Lower lobe of right lung (tissue), 2 donors: Measurements from ENCODE around the gene SDK1. TPM values are rescaled to one million over a fixed set of nuclear protein-coding genes. Genes with fewer than 3 reads are reported as not detected.

Source experiments
- ATAC-seq, 2 donors: fragments of 200-7000 bp; cut with Tn5 transposase; one replicate each; pipeline ENCODE4 v1.9.1; 2020 to 2022; ENCODE audit warnings: mild to moderate bottlenecking in 2 of 2, moderate library complexity in 2 of 2
- DNase-seq: peaks from one replicate; pipeline ENCODE4 v3.0.0-alpha.2; 2020
- H3K27ac ChIP-seq: fragments of 200-600 bp; one replicate; pipeline ENCODE4 v1.8.0; 2022
- H3K27me3 ChIP-seq: fragments of 200-600 bp; one replicate; pipeline ENCODE4 v1.8.0; 2022; ENCODE audit warnings: low read depth
- H3K36me3 ChIP-seq: fragments of 200-600 bp; one replicate; pipeline ENCODE4 v1.8.0; 2022; ENCODE audit warnings: mild to moderate bottlenecking
- H3K4me1 ChIP-seq: fragments of 200-600 bp; one replicate; pipeline ENCODE4 v1.8.0; 2022
- H3K4me3 ChIP-seq: fragments of 200-600 bp; one replicate; pipeline ENCODE4 v1.8.0; 2022; ENCODE audit warnings: mild to moderate bottlenecking
- H3K9me3 ChIP-seq: fragments of 200-600 bp; one replicate; pipeline ENCODE4 v1.8.0; 2022
- CTCF ChIP-seq: fragments of 200-600 bp; IDR thresholded peaks from one replicate; pipeline ENCODE4 v1.8.0; 2022; ENCODE audit warnings: antibody characterized with exemption, mild to moderate bottlenecking
- intact Hi-C: fragments of 100-400 bp; cut with DNase I; formaldehyde crosslinking; loops from one replicate; pipeline ENCODE4 v1.11.0; 2022
- total RNA-seq: library from RNA; stranded (reverse); fragmentation: NEBNext Ultra II Directional; extraction: Animal tissue kit (Norgen Biotek cat#: 25700); gene quantifications from one replicate; pipeline ENCODE4 v1.2.1, GENCODE V29; 2021
- donor health status: DM: no; HTN: yes; CAD: no; lungs with severe emphysema.

Gene SDK1
- total RNA-seq, 1 donor from 2014 or later = 10.0 TPM

- intact Hi-C loops = no loop called here
- Histone ChIP-seq H3K27me3 (no peaks in the 10 kb centered on the region), H3K4me1 (no peaks in the 10 kb centered on the region), H3K9me3 (no peaks in the 10 kb centered on the region), H3K36me3 (no peaks in the 10 kb centered on the region), H3K27ac (no peak overlapping the region), H3K4me3 (no peak overlapping the region)
- TF ChIP-seq CTCF = no peak
- DNase-seq (no peak), ATAC-seq (no peak)
Observed at GRCh38 chr7:4191046-4191445, 890.0 kb downstream of the SDK1 start.

GRCh38 chr7:4191525-4191924 lies 890.5 kb downstream of the SDK1 start:
- Histone ChIP-seq H3K4me3 (no peak overlapping the region), H3K36me3 (no peaks in the 10 kb centered on the region), H3K27ac (no peak overlapping the region), H3K9me3 (no peaks in the 10 kb centered on the region), H3K4me1 (no peaks in the 10 kb centered on the region), H3K27me3 (no peaks in the 10 kb centered on the region)
- intact Hi-C loops = no loop called here
- no peak for ATAC-seq
- TF ChIP-seq CTCF = no peak
- no peak for DNase-seq

GRCh38 chr7:4195660-4196059 lies 894.6 kb downstream of the SDK1 start:
- DNase-seq (peak; percentile 19), ATAC-seq (no peak)
- Histone ChIP-seq H3K4me1 (no peaks in the 10 kb centered on the region), H3K27ac (no peak overlapping the region), H3K9me3 (no peaks in the 10 kb centered on the region), H3K36me3 (no peaks in the 10 kb centered on the region), H3K27me3 (no peaks in the 10 kb centered on the region), H3K4me3 (no peak overlapping the region)
- intact Hi-C loops = no loop called here
- TF ChIP-seq CTCF = no peak

- TF ChIP-seq CTCF = no peak
- no peaks in the 10 kb centered on the region for H3K36me3 ChIP-seq
- no peak overlapping the region for H3K4me3 ChIP-seq
- no peak overlapping the region for H3K27ac ChIP-seq
- H3K9me3 ChIP-seq = no peaks in the 10 kb centered on the region
- no peak for ATAC-seq
- no peaks in the 10 kb centered on the region for H3K27me3 ChIP-seq
- intact Hi-C loops = no loop called here
- no peaks in the 10 kb centered on the region for H3K4me1 ChIP-seq
- peak; percentile 30 for DNase-seq
Observed at GRCh38 chr7:4196121-4196819, 895.2 kb downstream of the SDK1 start.

- Histone ChIP-seq H3K4me3 (no peak overlapping the region), H3K27me3 (no peaks in the 10 kb centered on the region), H3K4me1 (no peaks in the 10 kb centered on the region), H3K36me3 (no peaks in the 10 kb centered on the region), H3K9me3 (no peaks in the 10 kb centered on the region), H3K27ac (no peak overlapping the region)
- no peak for ATAC-seq
- peak; percentile 32 for DNase-seq
- no peak for TF ChIP-seq CTCF
- intact Hi-C loops = no loop called here
Observed at GRCh38 chr7:4198301-4198700, 897.2 kb downstream of the SDK1 start.
